Measurements from ENCODE around the gene RARRES1. TPM values are rescaled to one million over a fixed set of nuclear protein-coding genes. Genes with fewer than 3 reads are reported as not detected.

The RARRES1 gene
- total and polyA plus RNA-seq, 10 donors: 1.8 to 20.9 (median 4.9) TPM

DNA sequence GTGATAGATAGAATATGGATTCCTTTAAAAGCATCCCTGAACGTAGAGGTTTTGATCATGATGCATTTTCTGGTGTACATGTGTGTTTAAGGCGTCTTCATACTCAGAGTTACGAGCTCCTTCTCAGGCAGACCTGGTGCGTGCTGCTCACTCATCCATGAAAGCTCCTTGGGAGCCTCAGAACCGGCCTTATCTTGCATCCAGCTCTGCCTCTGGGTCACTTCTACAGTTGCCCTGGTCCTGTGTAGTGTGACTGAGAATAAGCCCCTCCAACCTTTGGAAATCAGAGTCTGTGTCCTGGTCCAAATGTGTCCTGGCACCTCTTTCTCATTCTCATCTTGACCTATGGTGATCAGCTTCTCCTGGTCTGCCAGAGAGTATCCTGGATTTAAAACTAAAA is 17.3 kb upstream of the RARRES1 start:
- H3K27ac ChIP-seq: no peak overlapping the region

DNA sequence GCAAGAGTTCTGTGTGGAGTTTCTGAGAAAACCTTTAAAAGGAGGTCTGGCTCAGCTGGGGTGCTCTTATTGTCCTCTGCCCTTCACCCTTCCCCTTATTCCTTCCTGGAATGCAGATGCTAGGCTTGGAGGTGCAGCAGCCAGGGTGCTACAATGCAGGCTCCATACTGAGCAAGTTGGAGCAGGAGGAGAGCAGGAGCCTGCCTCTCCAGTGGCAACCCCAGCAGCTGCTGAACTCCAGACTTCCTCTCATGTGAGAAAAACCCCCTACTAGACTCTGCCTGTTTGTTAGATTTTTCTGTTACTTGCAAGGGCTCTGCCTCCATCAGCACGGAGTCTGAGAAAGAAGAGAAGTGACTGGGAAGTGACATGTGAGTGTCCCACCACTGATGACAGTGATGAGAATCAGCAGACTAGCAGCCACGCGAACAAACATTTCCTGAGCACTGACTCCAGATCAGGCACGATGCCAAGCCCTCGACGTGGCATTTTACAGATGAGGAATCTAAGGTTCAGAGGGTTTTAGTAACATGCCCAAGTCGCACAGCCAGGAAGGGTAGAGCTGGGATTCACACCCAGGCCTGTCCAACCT is 16.1 kb upstream of the RARRES1 start:
- Histone ChIP-seq H3K4me3 (no peak overlapping the region), H3K27ac (peak overlapping the region in 3 of 8 donors; percentile 0 to 47 (median 13)), H3K9me3 (no peaks in the 10 kb centered on the region), H3K27me3 (replicated peaks in 1 of 7) (no peaks in the 10 kb centered on the region), H3K4me1 (peaks cover 0 to 20% (median 0%) of the 10 kb centered on the region in 6 donors), H3K36me3 (peaks cover 0 to 24% (median 0%) of the 10 kb centered on the region in 6 donors)
- TF ChIP-seq CTCF (IDR thresholded peaks at IDR 0.05 in 8 of 11, conservative IDR thresholded peaks at IDR 0.05 in 3 of 11) (no peak), POLR2AphosphoS5 (IDR thresholded peaks at IDR 0.05) (peak in 1 of 3 donors; percentile 51)
- DNase-seq: no peak
- intact Hi-C loops (cut with DNase I; ENCODE audit: low total_unique reads): no loop called here
- 23 to 39% (median 32%) methylated on average over 7 of the region's 7 CpGs for WGBS, 5 donors

More for the DNA sequence above, 17.3 kb upstream of the RARRES1 start:
- intact Hi-C loops (cut with DNase I; ENCODE audit: low total_unique reads): no loop called here
- H3K9me3 ChIP-seq: no peaks in the 10 kb centered on the region
- peaks cover 0 to 20% (median 0%) of the 10 kb centered on the region in 6 donors for H3K4me1 ChIP-seq
- no peak for DNase-seq
- TF ChIP-seq CTCF (IDR thresholded peaks at IDR 0.05 in 8 of 11, conservative IDR thresholded peaks at IDR 0.05 in 3 of 11) (no peak), POLR2A (IDR thresholded peaks at IDR 0.05) (no peak), POLR2AphosphoS5 (IDR thresholded peaks at IDR 0.05) (no peak)
- peaks cover 0 to 18% (median 0%) of the 10 kb centered on the region in 6 donors for H3K36me3 ChIP-seq
- no peak overlapping the region for H3K4me3 ChIP-seq
- no peaks in the 10 kb centered on the region for H3K27me3 ChIP-seq (replicated peaks in 1 of 7)
- WGBS, 5 donors: 89 to 99% (median 92%) methylated on average over 5 of the region's 5 CpGs

DNA sequence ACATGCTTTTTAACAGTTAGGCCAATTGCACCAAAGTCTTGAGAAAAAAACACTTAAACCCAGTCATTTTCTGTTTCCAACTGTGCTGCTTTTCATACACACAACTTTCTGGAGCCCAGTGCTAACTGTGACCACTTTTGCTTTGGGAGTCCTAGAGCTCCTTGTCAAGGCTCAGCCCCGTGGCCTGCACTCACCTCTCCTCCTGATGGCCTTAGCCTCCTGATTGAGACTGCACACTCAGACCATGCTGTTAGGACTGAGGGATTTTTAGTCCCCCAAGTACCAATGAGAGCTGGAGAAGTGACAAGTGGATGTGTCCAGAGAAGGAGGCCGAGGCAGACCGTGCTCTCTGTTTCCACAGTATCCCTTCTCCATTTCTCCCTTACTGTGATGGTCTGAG is 15.2 kb upstream of the RARRES1 start:
- intact Hi-C loops (cut with DNase I; ENCODE audit: low total_unique reads): no loop called here
- Histone ChIP-seq H3K4me1 (peaks cover 0 to 20% (median 0%) of the 10 kb centered on the region in 6 donors), H3K27ac (peak overlapping the region in 1 of 8 donors; percentile 47), H3K4me3 (no peak overlapping the region), H3K9me3 (no peaks in the 10 kb centered on the region), H3K27me3 (replicated peaks in 1 of 7) (no peaks in the 10 kb centered on the region), H3K36me3 (peaks cover 0 to 29% (median 0%) of the 10 kb centered on the region in 6 donors)
- 89 to 99% (median 95%) methylated on average over 3 of the region's 3 CpGs for WGBS, 5 donors
- no peak for TF ChIP-seq POLR2AphosphoS5 (IDR thresholded peaks at IDR 0.05)
- TF ChIP-seq CTCF (IDR thresholded peaks at IDR 0.05 in 8 of 11, conservative IDR thresholded peaks at IDR 0.05 in 3 of 11): no peak
- no peak for TF ChIP-seq POLR2A (IDR thresholded peaks at IDR 0.05)
- DNase-seq: no peak

DNA sequence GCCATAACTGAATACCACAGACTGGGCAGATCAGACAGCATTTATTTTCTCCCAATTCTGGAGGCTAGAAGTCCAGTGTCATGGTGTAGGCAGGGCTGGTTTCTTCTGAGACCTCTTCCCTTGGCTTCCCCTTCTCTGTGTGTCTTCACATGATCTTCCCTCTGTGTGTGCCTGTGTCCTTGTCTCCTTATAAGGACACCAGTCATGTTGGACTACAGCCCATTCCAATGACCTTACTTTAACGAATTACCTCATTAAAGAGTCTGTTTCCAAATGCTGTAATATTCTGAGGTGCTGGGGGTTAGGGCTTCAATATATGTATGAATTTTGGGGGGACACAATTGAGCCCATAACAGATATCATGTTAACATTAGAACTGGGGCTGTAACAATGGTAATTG is 13.3 kb upstream of the RARRES1 start:
- DNase-seq: no peak
- H3K4me3 ChIP-seq: no peak overlapping the region
- H3K4me1 ChIP-seq: peaks cover 0 to 20% (median 0%) of the 10 kb centered on the region in 6 donors
- WGBS, 5 donors: 64 to 86% (median 68%) methylated on average over 1 of the region's 1 CpG
- peaks cover 0 to 35% (median 0%) of the 10 kb centered on the region in 6 donors for H3K36me3 ChIP-seq
- no peak overlapping the region for H3K27ac ChIP-seq
- TF ChIP-seq POLR2A (IDR thresholded peaks at IDR 0.05): no peak
- no peak for TF ChIP-seq POLR2AphosphoS5 (IDR thresholded peaks at IDR 0.05)
- TF ChIP-seq CTCF (IDR thresholded peaks at IDR 0.05 in 8 of 11, conservative IDR thresholded peaks at IDR 0.05 in 3 of 11): no peak
- H3K27me3 ChIP-seq (replicated peaks in 1 of 7): no peaks in the 10 kb centered on the region
- intact Hi-C loops (cut with DNase I; ENCODE audit: low total_unique reads): no loop called here
- H3K9me3 ChIP-seq: no peaks in the 10 kb centered on the region
